GM18951 (cell line): ENCODE data around the gene EFNA2.

Experiments
- POLR2A ChIP-seq: IDR thresholded peaks from 4 replicates; pipeline ENCODE4 v1.6.1; 2011; ENCODE audit warnings: mild to moderate bottlenecking; ENCODE audit not compliant: insufficient read length, insufficient read depth; ENCODE audit errors: extremely low read depth
- in situ Hi-C: fragments of 300-500 bp; cut with MboI; formaldehyde crosslinking; loops from one replicate; pipeline ENCODE4 v1.12.0; 2022; ENCODE audit warnings: low sequenced_read_pairs, mixed read lengths, inconsistent platforms; ENCODE audit not compliant: unreplicated experiment

The EFNA2 gene

GRCh38 chr19:1300744-1301490, 15.2 kb downstream of the EFNA2 start:
- in situ Hi-C loops = loop anchor here (10.0 kb wide), 1 partner anchor 74 kb away; no protein-coding TSS in a partner anchor
- no peak for TF ChIP-seq POLR2A

GRCh38 chr19:1302533-1303239, 17.0 kb downstream of the EFNA2 start:
- TF ChIP-seq POLR2A = no peak
- in situ Hi-C loops = loop anchor here (10.0 kb wide), 1 partner anchor 72 kb away; no protein-coding TSS in a partner anchor

- no peak for TF ChIP-seq POLR2A
- in situ Hi-C loops = loop anchor here (10.0 kb wide), 1 partner anchor 70 kb away; no protein-coding TSS in a partner anchor
These were observed 18.7 kb downstream of the EFNA2 start for GRCh38 chr19:1304197-1304924.

- in situ Hi-C loops = loop anchor here (10.0 kb wide), 1 partner anchor 69 kb away; no protein-coding TSS in a partner anchor
These were observed 19.7 kb downstream of the EFNA2 start for GRCh38 chr19:1305354-1305753.

DNA sequence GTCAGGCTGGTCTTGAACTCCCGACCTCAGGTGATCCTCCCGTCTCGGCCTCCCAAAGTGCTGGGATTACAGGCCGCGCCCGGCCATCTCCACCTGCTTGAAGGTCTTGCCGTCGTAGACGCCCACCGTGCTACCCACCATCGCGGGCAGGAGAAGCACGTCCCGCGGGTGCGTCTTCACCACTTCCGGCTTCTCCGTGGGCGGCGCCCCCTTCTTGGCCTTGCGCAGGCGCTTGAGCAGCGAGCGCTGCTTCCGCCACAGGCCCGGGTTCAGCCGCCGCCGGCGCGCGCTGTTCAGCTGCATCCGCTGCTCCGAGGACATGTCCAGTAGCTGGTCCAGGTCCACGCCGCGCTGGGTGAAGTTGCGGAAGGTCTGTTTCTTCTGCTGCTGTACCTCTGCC, 21.6 kb downstream of the EFNA2 start:
- TF ChIP-seq POLR2A = no peak
- in situ Hi-C loops = loop anchor here (10.0 kb wide), 1 partner anchor 67 kb away; no protein-coding TSS in a partner anchor

- no peak for TF ChIP-seq POLR2A
- in situ Hi-C loops = loop anchor here (10.0 kb wide), 1 partner anchor 67 kb away; no protein-coding TSS in a partner anchor
These were observed 22.2 kb downstream of the EFNA2 start for GRCh38 chr19:1307755-1308303.

DNA sequence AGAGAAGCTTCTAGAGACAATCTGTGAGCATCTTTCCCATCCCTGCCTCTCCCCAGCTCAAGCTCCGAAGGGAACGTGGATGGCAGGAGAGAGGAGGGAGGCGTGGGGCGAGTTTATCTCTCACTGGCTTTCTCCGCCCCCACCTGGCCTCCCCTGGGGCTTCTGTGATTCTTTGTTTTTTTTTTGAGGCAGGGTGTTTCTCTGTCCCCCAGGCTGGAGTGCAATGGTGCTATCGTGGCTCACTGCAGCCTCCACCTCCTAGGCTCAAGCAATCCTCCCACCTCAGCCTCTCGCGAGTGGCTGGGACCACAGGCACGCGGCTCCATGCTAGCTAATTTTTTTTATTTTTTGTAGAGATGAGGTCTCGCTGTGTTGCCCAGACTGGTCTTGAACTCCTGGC, 23.0 kb downstream of the EFNA2 start:
- TF ChIP-seq POLR2A = no peak
- in situ Hi-C loops = loop anchor here (10.0 kb wide), 1 partner anchor 66 kb away; no protein-coding TSS in a partner anchor

DNA sequence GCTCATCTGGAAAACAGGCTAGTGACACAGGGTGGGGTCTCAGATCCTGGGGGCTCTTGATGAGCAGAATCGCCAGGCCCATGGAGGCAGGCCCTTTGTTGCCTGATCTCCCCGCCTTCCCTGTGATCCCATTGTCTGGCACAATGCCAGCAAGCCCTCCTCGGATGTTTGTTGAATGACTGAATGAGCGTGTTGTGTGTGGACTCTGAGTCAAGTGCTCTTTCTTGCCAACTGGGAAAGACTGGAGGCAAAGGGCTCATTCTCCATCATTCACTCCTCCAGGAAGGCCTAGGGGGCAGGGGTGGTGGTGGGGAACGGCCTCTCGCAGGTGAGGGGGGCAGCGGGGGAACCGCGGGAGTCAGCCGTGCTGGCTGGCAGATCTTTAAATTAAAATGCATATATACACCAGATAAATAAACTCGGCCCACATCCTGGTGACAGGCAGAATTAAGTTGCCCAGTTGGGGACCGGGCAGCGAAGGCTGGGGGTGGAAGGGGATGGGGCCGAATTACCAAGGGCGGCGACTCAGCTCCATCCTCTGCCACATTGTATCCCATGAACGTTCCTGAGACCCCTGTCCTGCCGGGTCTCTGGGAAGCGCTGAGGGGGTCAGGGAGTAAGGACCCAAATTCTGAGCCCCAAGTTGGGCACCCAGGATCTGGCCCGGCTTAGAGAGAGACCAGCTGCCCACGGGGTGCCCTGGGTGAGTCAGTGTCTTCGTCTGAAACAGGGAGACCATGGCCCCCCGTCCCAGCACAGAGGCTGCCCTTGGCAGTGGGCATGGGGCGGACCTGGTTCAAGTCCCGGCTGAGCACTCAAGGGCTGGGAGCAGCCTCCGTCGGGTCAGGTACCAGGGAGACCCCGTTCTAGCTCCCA, 24.5 kb downstream of the EFNA2 start:
- TF ChIP-seq POLR2A = no peak
- in situ Hi-C loops = loop anchor here (10.0 kb wide), 1 partner anchor 65 kb away; no protein-coding TSS in a partner anchor

DNA sequence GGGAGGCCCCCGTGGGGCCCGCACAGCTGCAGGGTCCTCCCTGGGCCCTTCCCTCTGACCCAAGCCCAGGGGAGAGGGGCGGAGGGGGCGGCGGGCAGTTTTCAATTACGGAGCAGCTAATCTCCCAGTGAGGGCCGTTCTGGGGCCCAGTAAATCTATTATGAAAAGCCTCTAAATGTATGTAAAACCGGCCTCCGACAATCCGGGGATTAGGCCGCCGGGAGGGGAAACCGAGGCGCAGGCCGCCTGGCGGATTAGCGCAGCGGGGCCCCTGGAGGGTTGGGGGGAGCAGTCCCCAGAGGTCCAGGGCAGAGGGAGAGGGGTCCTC, 25.1 kb downstream of the EFNA2 start:
- in situ Hi-C loops = no loop called here
- TF ChIP-seq POLR2A = no peak

- in situ Hi-C loops = no loop called here
- no peak for TF ChIP-seq POLR2A
These were observed 25.9 kb downstream of the EFNA2 start for GRCh38 chr19:1311543-1312091.

- TF ChIP-seq POLR2A = no peak
- in situ Hi-C loops = no loop called here
These were observed 27.4 kb downstream of the EFNA2 start for GRCh38 chr19:1312767-1313694.
